ENCODE data around the gene STK16. TPM values are rescaled to one million over a fixed set of nuclear protein-coding genes. Genes with fewer than 3 reads are reported as not detected.

STK16 gene
- total RNA-seq, 1 donor from 2014 or later: 17.5 TPM

DNA sequence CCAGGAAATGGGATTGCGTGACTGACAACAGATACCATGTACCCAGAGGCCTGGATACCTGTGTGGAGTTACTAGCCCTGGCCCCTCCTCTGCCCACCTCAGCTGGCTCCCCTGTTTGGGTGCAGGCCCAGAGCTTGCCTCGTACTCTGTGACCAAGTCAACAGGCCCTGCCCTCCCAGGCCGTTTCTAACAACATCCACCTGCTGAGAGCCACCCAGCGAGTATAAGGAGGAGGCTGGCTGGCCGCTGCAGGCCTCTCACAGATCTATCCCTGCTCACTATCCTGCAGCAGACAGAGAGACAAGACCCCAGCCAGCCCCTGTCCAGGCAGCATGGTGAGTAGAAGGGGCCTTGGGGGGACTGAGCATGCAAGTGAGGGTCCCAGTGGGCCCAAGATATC lies 21.0 kb downstream of the STK16 start:
- no peak overlapping the region for H3K4me3 ChIP-seq (ENCODE audit: low read depth, low read length)
- no peak for DNase-seq (ENCODE audit: low read depth)
- TF ChIP-seq, protein P1, sequence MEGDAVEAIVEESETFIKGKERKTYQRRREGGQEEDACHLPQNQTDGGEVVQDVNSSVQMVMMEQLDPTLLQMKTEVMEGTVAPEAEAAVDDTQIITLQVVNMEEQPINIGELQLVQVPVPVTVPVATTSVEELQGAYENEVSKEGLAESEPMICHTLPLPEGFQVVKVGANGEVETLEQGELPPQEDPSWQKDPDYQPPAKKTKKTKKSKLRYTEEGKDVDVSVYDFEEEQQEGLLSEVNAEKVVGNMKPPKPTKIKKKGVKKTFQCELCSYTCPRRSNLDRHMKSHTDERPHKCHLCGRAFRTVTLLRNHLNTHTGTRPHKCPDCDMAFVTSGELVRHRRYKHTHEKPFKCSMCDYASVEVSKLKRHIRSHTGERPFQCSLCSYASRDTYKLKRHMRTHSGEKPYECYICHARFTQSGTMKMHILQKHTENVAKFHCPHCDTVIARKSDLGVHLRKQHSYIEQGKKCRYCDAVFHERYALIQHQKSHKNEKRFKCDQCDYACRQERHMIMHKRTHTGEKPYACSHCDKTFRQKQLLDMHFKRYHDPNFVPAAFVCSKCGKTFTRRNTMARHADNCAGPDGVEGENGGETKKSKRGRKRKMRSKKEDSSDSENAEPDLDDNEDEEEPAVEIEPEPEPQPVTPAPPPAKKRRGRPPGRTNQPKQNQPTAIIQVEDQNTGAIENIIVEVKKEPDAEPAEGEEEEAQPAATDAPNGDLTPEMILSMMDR (conservative IDR thresholded peaks at IDR 0.05; ENCODE audit: low read depth, low read length): no peak

DNA sequence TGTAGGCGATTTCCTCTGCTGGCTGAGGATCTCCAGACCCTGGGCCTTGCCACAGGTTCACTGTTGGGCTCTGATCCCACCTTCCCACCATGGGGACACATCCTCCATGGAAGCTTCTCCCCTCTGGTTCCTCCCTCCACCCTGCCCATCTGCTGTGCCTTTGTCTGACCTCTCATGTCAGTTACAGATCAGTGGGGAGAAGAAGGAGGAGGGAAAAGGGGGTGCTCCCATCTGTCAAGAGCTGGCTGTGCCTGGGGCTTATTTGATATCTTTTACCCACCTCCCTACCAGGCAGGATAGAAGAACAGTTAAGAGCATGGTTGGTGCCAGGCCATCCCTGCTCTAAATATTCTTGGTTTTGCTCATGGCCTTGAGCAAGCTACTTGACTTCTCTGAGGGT lies 21.6 kb downstream of the STK16 start:
- DNase-seq (ENCODE audit: low read depth): no peak

DNA sequence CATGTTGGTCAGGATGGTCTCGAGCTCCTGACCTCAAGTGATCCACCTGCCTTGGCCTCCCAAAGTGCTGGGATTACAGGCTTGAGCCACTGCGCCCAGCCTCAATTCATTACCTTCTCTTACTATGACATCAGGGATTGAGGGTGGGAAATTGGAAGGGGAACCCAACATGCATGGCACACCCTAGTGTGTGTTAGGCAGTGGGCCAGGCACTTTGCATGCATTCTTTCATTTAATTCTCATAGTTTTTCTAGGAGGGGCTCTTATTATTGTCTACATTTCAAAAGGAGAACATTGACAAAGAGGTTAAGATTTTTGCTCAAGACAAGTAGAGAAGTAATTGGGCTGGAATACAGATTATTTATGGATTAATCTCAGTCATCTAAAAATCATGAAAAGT lies 23.0 kb downstream of the STK16 start:
- DNase-seq (ENCODE audit: low read depth): no peak
- TF ChIP-seq, protein P1 (conservative IDR thresholded peaks at IDR 0.05; ENCODE audit: low read depth, low read length): no peak
- H3K4me3 ChIP-seq (ENCODE audit: low read depth, low read length): no peak overlapping the region

More for the DNA sequence above, 21.6 kb downstream of the STK16 start:
- TF ChIP-seq, protein P1 (conservative IDR thresholded peaks at IDR 0.05; ENCODE audit: low read depth, low read length): no peak
- H3K4me3 ChIP-seq (ENCODE audit: low read depth, low read length): no peak overlapping the region

DNA sequence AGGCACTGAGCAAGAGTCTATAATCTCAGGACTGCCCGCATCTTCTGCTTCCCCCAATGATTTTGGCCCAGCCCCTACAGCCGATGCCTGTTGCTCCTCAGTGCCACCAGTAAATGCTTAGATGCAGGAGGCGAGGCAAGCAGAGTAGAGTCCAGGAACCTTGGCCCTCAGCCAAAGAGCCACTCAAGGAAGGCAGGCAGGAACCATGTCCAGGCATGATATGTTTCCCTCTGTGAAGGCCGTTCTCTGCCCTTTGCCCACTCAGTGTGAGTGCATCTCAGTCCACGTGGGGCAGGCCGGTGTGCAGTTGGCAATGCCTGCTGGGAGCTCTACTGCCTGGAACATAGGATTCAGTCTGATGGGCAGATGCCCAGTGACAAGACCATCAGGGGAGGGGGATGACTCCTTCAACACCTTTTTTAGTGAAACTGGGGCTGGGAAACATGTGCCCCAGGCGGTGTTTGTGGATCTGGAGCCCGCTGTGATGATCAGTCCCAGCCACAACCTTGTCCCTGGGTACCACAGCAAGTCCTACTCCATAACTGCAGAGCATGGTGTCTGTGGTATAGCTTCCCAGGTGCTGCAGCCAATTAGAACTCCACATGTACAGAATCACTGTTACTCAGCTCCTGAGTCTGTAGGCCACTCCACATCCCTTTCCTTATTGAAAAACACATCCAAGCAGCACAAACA lies 24.2 kb downstream of the STK16 start:
- TF ChIP-seq, protein P1 (conservative IDR thresholded peaks at IDR 0.05; ENCODE audit: low read depth, low read length): no peak
- H3K4me3 ChIP-seq (ENCODE audit: low read depth, low read length): no peak overlapping the region
- DNase-seq (ENCODE audit: low read depth): peak; percentile 63

DNA sequence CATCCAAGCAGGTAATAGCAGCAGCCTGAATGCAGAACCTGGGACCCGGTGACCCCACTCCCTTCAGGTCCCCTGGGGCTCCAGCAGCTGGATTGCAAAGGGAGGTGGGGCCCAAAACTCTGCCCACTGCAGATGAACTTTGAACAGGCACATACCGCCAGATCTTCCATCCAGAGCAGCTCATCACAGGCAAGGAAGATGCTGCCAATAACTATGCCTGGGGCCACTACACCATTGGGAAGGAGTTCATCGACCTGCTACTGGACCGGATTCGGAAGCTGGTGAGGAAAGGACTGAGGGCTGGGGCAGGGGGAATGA lies 24.7 kb downstream of the STK16 start:
- no peak for DNase-seq (ENCODE audit: low read depth)
- no peak overlapping the region for H3K4me3 ChIP-seq (ENCODE audit: low read depth, low read length)
- TF ChIP-seq, protein P1 (conservative IDR thresholded peaks at IDR 0.05; ENCODE audit: low read depth, low read length): no peak

DNA sequence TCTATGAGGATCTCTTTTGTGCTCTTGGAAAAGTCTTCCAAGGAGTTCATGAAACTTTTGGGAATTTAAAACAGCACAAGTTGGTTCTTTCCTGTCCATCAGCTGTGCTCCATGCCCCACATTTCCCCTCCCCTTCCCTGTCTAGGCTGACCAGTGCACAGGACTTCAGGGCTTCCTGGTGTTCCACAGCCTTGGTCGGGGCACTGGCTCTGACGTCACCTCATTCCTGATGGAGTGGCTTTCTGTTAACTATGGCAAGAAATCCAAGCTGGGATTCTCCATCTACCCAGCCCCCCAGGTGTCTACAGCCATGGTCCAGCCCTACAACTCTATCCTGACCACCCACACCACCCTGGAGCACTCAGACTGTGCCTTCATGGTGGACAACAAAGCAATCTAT lies 25.7 kb downstream of the STK16 start:
- no peak overlapping the region for H3K4me3 ChIP-seq (ENCODE audit: low read depth, low read length)
- no peak for DNase-seq (ENCODE audit: low read depth)
- TF ChIP-seq, protein P1 (conservative IDR thresholded peaks at IDR 0.05; ENCODE audit: low read depth, low read length): no peak

DNA sequence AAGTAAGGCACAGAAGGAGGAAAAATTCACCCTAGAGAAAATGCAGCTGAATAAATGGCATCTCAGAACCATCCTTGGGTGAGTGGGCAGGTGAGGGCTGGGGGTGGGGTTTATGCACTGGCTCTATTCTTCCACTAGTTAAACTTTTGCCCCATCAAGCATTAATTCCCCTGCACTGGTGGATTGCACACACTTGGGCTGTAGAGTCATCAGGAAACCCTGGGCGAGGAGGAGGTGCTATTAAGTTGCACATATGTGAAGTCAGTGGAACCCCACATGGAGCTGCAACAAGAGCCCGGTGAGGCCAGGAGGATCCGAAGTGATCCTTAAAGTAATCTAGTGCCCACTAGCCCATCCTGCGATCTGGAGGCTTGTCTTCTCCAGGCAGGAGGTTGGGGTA lies 27.1 kb downstream of the STK16 start:
- no peak overlapping the region for H3K4me3 ChIP-seq (ENCODE audit: low read depth, low read length)
- DNase-seq (ENCODE audit: low read depth): no peak
- TF ChIP-seq, protein P1 (conservative IDR thresholded peaks at IDR 0.05; ENCODE audit: low read depth, low read length): no peak
